Measurements from ENCODE around the gene HIF3A. TPM values are rescaled to one million over a fixed set of nuclear protein-coding genes. Genes with fewer than 3 reads are reported as not detected.

HIF3A gene
- total RNA-seq (2021; fragmentation: NEBNext Ultra II Directional; extraction: Animal tissue kit (Norgen Biotek cat#: 25700)) (38.6 and 46.5 TPM in 2 replicates), polyA plus RNA-seq (2011; rRNA removed) (38.8 and 65.9 TPM in 2 replicates), polyA minus RNA-seq (2011; rRNA and poly(A)+ RNA removed) (33.3 and 37.0 TPM in 2 replicates)
- polyA plus RNA-seq (2011; cell fraction: cytosol; rRNA removed) = 34.6 TPM
- polyA plus RNA-seq (2011; cell fraction: nucleus; rRNA removed) = 80.2 TPM
- polyA plus RNA-seq (2012, experiment 1 of 2) = 27.1 to 37.2 TPM (median 36.6 TPM) in 4 replicates
- polyA plus RNA-seq (2012, experiment 2 of 2) = 20.9 TPM
- polyA plus RNA-seq (2013, experiment 1 of 2) = 20.5 TPM
- 19.6 TPM for polyA plus RNA-seq (2013, experiment 2 of 2)
- 39.9 TPM for polyA minus RNA-seq (2011; cell fraction: cytosol; rRNA and poly(A)+ RNA removed)
- polyA minus RNA-seq (2011; cell fraction: nucleus; rRNA and poly(A)+ RNA removed) = 68.2 TPM
- long read RNA-seq, experiment 1, partial matches to known transcripts = 4 of 17 reads
- long read RNA-seq, experiment 1, other reads (novel, unspliced or antisense) = 12 of 17 reads
- long read RNA-seq, experiment 2, partial matches to known transcripts = 0 of 2 reads
- long read RNA-seq, experiment 2, other reads (novel, unspliced or antisense) = 2 of 2 reads

DNA sequence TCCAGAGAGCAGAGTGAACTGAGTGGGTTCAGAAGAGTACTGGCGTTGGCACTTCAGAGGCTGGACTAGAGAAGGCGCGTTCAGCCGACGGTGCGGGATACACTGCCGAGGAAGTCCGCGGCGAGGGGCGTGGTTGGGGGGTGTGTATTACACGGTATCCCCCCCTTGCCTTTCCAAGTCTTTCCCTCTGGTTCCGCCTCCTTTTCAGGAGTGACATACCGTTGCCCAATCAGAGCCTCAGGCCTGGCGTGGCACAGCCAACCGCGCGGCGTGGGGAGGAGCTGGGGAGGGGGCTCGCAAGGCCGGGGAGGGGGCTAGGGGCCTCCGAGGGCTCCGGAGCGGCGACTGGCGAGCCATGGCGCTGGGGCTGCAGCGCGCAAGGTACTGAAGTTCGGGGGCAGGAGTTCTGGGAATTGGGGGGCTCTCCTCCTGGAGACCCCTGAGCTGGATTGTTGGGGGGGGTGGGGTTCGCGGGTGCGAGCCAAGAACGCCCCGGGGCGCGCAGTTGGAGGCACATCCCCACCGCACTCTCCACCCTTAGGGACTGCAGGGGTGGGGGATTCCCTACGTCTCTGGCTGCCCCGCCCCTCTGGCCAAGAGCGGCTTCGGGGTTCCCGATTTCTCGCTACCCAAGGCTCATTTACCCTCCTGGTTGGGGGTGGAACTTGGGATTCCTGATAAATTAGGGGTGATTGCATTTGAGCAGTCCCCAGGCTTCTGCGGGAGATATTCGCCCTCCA lies at the start of gene HIF3A:
Gene HIF3A (plus strand): TSS at position 321 of the 740 bp plus-strand sequence. CDS start 35 bp downstream, at position 356.
- Histone ChIP-seq H3K4ac (replicated peaks; ENCODE audit: insufficient read length, low read depth, low read length) (no peak within 1 kb of the TSS), H4K5ac (ENCODE audit: insufficient read length, low read depth, low read length) (peak within 1 kb of the TSS; percentile 83), H3K27me3 (replicated peaks in 1 of 4; ENCODE audit: control insufficient read depth in 3 of 4, extremely low read depth in 1 of 4, insufficient read depth in 3 of 4, low read length in 3 of 4) (peaks cover 0 to 2% (median 0%) of the 10 kb centered on the region in 4 experiments; a peak in 1 of 7 replicates), H2BK120ac (replicated peaks; ENCODE audit: low read depth, low read length) (no peak within 1 kb of the TSS), H3K4me2 (ENCODE audit: insufficient read depth in 1 of 2, low read depth in 2 of 2, low read length in 2 of 2) (peak within 1 kb of the TSS; percentile 81 to 88), H3K23me2 (ENCODE audit: low read depth, low read length) (peaks cover 8% of the 10 kb centered on the region), H2BK12ac (ENCODE audit: low read depth, low read length) (no peak within 1 kb of the TSS), H3K4me1 (replicated peaks in 1 of 4; ENCODE audit: control insufficient read depth in 3 of 4, insufficient read depth in 4 of 4, low read length in 3 of 4) (peaks cover 6 to 33% (median 25%) of the 10 kb centered on the region in 4 experiments), H3K9me3 (ENCODE audit: insufficient read depth in 2 of 2, low read depth in 1 of 2, low read length in 1 of 2) (no peaks in the 10 kb centered on the region), H4K8ac (ENCODE audit: extremely low read depth, insufficient read depth, low read length) (peak within 1 kb of the TSS; percentile 68; the same call in 1 of the 2 replicates), H3K23ac (ENCODE audit: insufficient read length) (no peak within 1 kb of the TSS), H2AK5ac (ENCODE audit: low read depth, low read length) (no peak within 1 kb of the TSS), H3K4me3 (ENCODE audit: extremely low read depth in 1 of 4, insufficient read depth in 2 of 4, low read depth in 3 of 4, low read length in 4 of 4) (peak within 1 kb of the TSS; percentile 60 to 88 (median 78)), H3K27ac (ENCODE audit: low read depth, low read length) (no peak within 1 kb of the TSS; the same call in 1 of the 2 replicates), H2BK15ac (ENCODE audit: low read length) (peak within 1 kb of the TSS; percentile 72; the same call in 1 of the 2 replicates), H4K20me1 (replicated peaks in 1 of 2; ENCODE audit: control insufficient read depth in 1 of 2, insufficient read depth in 2 of 2, low read length in 2 of 2) (peaks cover 0 to 4% of the 10 kb centered on the region in 2 experiments), H3K14ac (ENCODE audit: insufficient read length) (no peak within 1 kb of the TSS), H2BK20ac (ENCODE audit: low read length) (no peak within 1 kb of the TSS), H3K9ac (replicated peaks in 1 of 4; ENCODE audit: extremely low read depth in 1 of 4, low read depth in 3 of 4, low read length in 3 of 4) (peak within 1 kb of the TSS in 3 of 4 experiments; percentile 1 to 11 (median 4); a peak in 1 of 7 replicates), H3K36me3 (ENCODE audit: control insufficient read depth in 2 of 4, insufficient read depth in 4 of 4, low read length in 3 of 4) (no peaks in the 10 kb centered on the region), H3K18ac (ENCODE audit: extremely low read depth, low read length) (peak within 1 kb of the TSS; percentile 95), H3K79me2 (ENCODE audit: control insufficient read depth in 1 of 2, insufficient read depth in 2 of 2, low read length in 2 of 2) (peaks cover 0 to 2% of the 10 kb centered on the region in 2 experiments; a peak in 1 of 4 replicates), H4K91ac (replicated peaks; ENCODE audit: insufficient read length, low read length) (no peak within 1 kb of the TSS), H2AFZ (ENCODE audit: low read length) (peak within 1 kb of the TSS; percentile 95; the same call in 1 of the 2 replicates), H3K79me1 (ENCODE audit: low read depth, low read length) (no peaks in the 10 kb centered on the region), H2BK5ac (ENCODE audit: low read depth, low read length) (no peak within 1 kb of the TSS; the same call in 1 of the 2 replicates), H3K56ac (replicated peaks; ENCODE audit: insufficient read length, low read depth, low read length) (peak within 1 kb of the TSS; percentile 10)
- ChIA-PET POLR2A (ENCODE audit: partially characterized antibody) (interaction anchor here (0.7 to 1.7 kb wide), 7 partner anchors 10 to 416 kb away, joined by 3 to 6 read pairs (median 3); partner anchors contain the start of gene PNMA8B), CTCF (ENCODE audit: partially characterized antibody) (interaction anchor here (0.6 to 15.4 kb wide), 7 partner anchors 14 to 913 kb away, joined by 3 to 145 read pairs (median 4); partner anchors contain the start of gene PPP5C)
- FAIRE-seq = no peak
- WGBS, 2 experiments (ENCODE audit: extremely low coverage in 1 of 2, insufficient coverage in 1 of 2, insufficient read length in 1 of 2, insufficient replicate concordance in 2 of 2, low coverage in 1 of 2, low lambda C conversion rate in 2 of 2, missing lambda C conversion rate in 1 of 2) = 3% methylated on average over 36 of the region's 46 CpGs; no CpG with 5 or more reads in 1 of the 2 experiments
- peak; percentile 82 to 97 for DNase-seq (ENCODE audit: low read depth in 1 of 2, low spot score in 2 of 2)
- TF ChIP-seq SIN3A (conservative IDR thresholded peaks at IDR 0.05 in 1 of 2, IDR thresholded peaks at IDR 0.05 in 1 of 2; ENCODE audit: low read depth in 1 of 2, low read length in 2 of 2) (no peak; a peak in 1 of 4 replicates), ATF2 (IDR thresholded peaks at IDR 0.05; ENCODE audit: low read length) (no peak), JUN (IDR thresholded peaks at IDR 0.05; ENCODE audit: low read depth, low read length) (no peak), BCL11A (IDR thresholded peaks at IDR 0.05; ENCODE audit: low read depth in 2 of 2, low read length in 2 of 2) (no peak), YY1 (IDR thresholded peaks at IDR 0.05; ENCODE audit: low read depth, low read length) (no peak), RNF2 (IDR thresholded peaks at IDR 0.05; ENCODE audit: borderline replicate concordance, low read depth, low read length, missing control alignments, poor library complexity, severe bottlenecking) (no peak)

Data from H1 (cell line).